Stimulated activated effector memory CD8-positive, alpha-beta T cell treated with anti-CD3 and anti-CD28 coated beads, Interleukin-12 subunit alpha, Interleukin-12 subunit beta, amount 100 ng/mL, for 72 hours (primary cell): Measurements from ENCODE around the gene CPA2.

Experiments used
- ATAC-seq: fragments of 150-1000 bp; cut with Tn5 transposase; 2 replicates; pipeline ENCODE4 v1.10.0; 2021
- DNase-seq, 2 donors: peaks; one replicate each; pipeline ENCODE4 v3.0.0; 2021 to 2022; ENCODE audit warnings: low spot score in 2 of 2
- H3K27ac Mint-ChIP-seq: one replicate; pipeline ENCODE4 v1.8.0; 2022; ENCODE audit warnings: mild to moderate bottlenecking, mixed read lengths
- H3K36me3 Mint-ChIP-seq: one replicate; pipeline ENCODE4 v1.8.0; 2022; ENCODE audit warnings: mild to moderate bottlenecking, mixed read lengths
- H3K4me1 Mint-ChIP-seq: one replicate; pipeline ENCODE4 v1.8.0; 2022; ENCODE audit warnings: mixed read lengths
- H3K4me3 Mint-ChIP-seq: one replicate; pipeline ENCODE4 v1.8.0; 2022; ENCODE audit warnings: mild to moderate bottlenecking, mixed read lengths
- H3K9me3 Mint-ChIP-seq: one replicate; pipeline ENCODE4 v1.8.0; 2022; ENCODE audit warnings: mixed read lengths

CPA2 gene

GRCh38 chr7:130272381-130273080 is 5.9 kb downstream of the CPA2 start:
- H3K4me1 Mint-ChIP-seq = peaks cover 17% of the 10 kb centered on the region
- no peaks in the 10 kb centered on the region for H3K36me3 Mint-ChIP-seq
- no peak overlapping the region for H3K4me3 Mint-ChIP-seq
- no peak for ATAC-seq
- H3K9me3 Mint-ChIP-seq = no peaks in the 10 kb centered on the region
- H3K27ac Mint-ChIP-seq = no peak overlapping the region
- DNase-seq = no peak

- DNase-seq (no peak), ATAC-seq (no peak)
- Mint-ChIP-seq H3K9me3 (no peaks in the 10 kb centered on the region), H3K4me1 (peaks cover 24% of the 10 kb centered on the region), H3K4me3 (no peak overlapping the region), H3K27ac (no peak overlapping the region), H3K36me3 (no peaks in the 10 kb centered on the region)
Observed at GRCh38 chr7:130273081-130273932, 6.6 kb downstream of the CPA2 start.

GRCh38 chr7:130273933-130274255 is 7.2 kb downstream of the CPA2 start:
- Mint-ChIP-seq H3K4me1 (peaks cover 24% of the 10 kb centered on the region), H3K9me3 (no peaks in the 10 kb centered on the region), H3K4me3 (no peak overlapping the region), H3K36me3 (no peaks in the 10 kb centered on the region), H3K27ac (no peak overlapping the region)
- DNase-seq (no peak), ATAC-seq (no peak)

GRCh38 chr7:130274296-130274695 is 7.6 kb downstream of the CPA2 start:
- DNase-seq (no peak), ATAC-seq (no peak)
- Mint-ChIP-seq H3K27ac (no peak overlapping the region), H3K4me3 (no peak overlapping the region), H3K36me3 (no peaks in the 10 kb centered on the region), H3K4me1 (peaks cover 24% of the 10 kb centered on the region), H3K9me3 (no peaks in the 10 kb centered on the region)

- DNase-seq (no peak), ATAC-seq (no peak)
- Mint-ChIP-seq H3K36me3 (no peaks in the 10 kb centered on the region), H3K4me3 (no peak overlapping the region), H3K4me1 (peaks cover 24% of the 10 kb centered on the region), H3K9me3 (no peaks in the 10 kb centered on the region), H3K27ac (no peak overlapping the region)
Observed at GRCh38 chr7:130274983-130275591, 8.4 kb downstream of the CPA2 start.

GRCh38 chr7:130275826-130276297 is 9.2 kb downstream of the CPA2 start:
- Mint-ChIP-seq H3K36me3 (no peaks in the 10 kb centered on the region), H3K4me1 (peaks cover 24% of the 10 kb centered on the region), H3K27ac (no peak overlapping the region), H3K9me3 (no peaks in the 10 kb centered on the region), H3K4me3 (no peak overlapping the region)
- ATAC-seq (no peak), DNase-seq (no peak)

GRCh38 chr7:130276796-130277762 is 10.4 kb downstream of the CPA2 start:
- DNase-seq (peak; percentile 3 to 54), ATAC-seq (peak; percentile 89)
- Mint-ChIP-seq H3K4me3 (peak overlapping the region; percentile 31), H3K27ac (peak overlapping the region; percentile 68), H3K4me1 (peaks cover 24% of the 10 kb centered on the region), H3K9me3 (no peaks in the 10 kb centered on the region), H3K36me3 (no peaks in the 10 kb centered on the region)

- H3K27ac Mint-ChIP-seq = peak overlapping the region; percentile 68
- DNase-seq (no peak), ATAC-seq (no peak)
- peak overlapping the region; percentile 31 for H3K4me3 Mint-ChIP-seq
- H3K36me3 Mint-ChIP-seq = no peaks in the 10 kb centered on the region
- no peaks in the 10 kb centered on the region for H3K9me3 Mint-ChIP-seq
- peaks cover 24% of the 10 kb centered on the region for H3K4me1 Mint-ChIP-seq
Observed at GRCh38 chr7:130277763-130278643, 11.3 kb downstream of the CPA2 start.

- no peak for DNase-seq
- H3K4me1 Mint-ChIP-seq = peaks cover 24% of the 10 kb centered on the region
- no peak overlapping the region for H3K4me3 Mint-ChIP-seq
- H3K36me3 Mint-ChIP-seq = no peaks in the 10 kb centered on the region
- no peaks in the 10 kb centered on the region for H3K9me3 Mint-ChIP-seq
- H3K27ac Mint-ChIP-seq = no peak overlapping the region
- no peak for ATAC-seq
Observed at GRCh38 chr7:130278860-130279259, 12.2 kb downstream of the CPA2 start.

GRCh38 chr7:130279286-130279685 is 12.6 kb downstream of the CPA2 start:
- no peak overlapping the region for H3K4me3 Mint-ChIP-seq
- H3K4me1 Mint-ChIP-seq = peaks cover 24% of the 10 kb centered on the region
- H3K9me3 Mint-ChIP-seq = no peaks in the 10 kb centered on the region
- H3K27ac Mint-ChIP-seq = no peak overlapping the region
- no peak for DNase-seq
- no peak for ATAC-seq
- no peaks in the 10 kb centered on the region for H3K36me3 Mint-ChIP-seq

GRCh38 chr7:130279906-130280305 is 13.2 kb downstream of the CPA2 start:
- no peak overlapping the region for H3K4me3 Mint-ChIP-seq
- H3K27ac Mint-ChIP-seq = no peak overlapping the region
- ATAC-seq = no peak
- no peaks in the 10 kb centered on the region for H3K9me3 Mint-ChIP-seq
- H3K36me3 Mint-ChIP-seq = no peaks in the 10 kb centered on the region
- no peak for DNase-seq
- H3K4me1 Mint-ChIP-seq = peaks cover 24% of the 10 kb centered on the region

GRCh38 chr7:130281260-130281659 is 14.6 kb downstream of the CPA2 start:
- DNase-seq (no peak), ATAC-seq (no peak)
- H3K9me3 Mint-ChIP-seq = no peaks in the 10 kb centered on the region
- peaks cover 19% of the 10 kb centered on the region for H3K4me1 Mint-ChIP-seq
- no peak overlapping the region for H3K27ac Mint-ChIP-seq
- H3K4me3 Mint-ChIP-seq = no peak overlapping the region
- H3K36me3 Mint-ChIP-seq = no peaks in the 10 kb centered on the region

- ATAC-seq (no peak), DNase-seq (no peak)
- Mint-ChIP-seq H3K27ac (no peak overlapping the region), H3K36me3 (no peaks in the 10 kb centered on the region), H3K4me1 (peaks cover 6% of the 10 kb centered on the region), H3K9me3 (no peaks in the 10 kb centered on the region), H3K4me3 (no peak overlapping the region)
Observed at GRCh38 chr7:130286881-130287280, 20.2 kb downstream of the CPA2 start.

GRCh38 chr7:130288168-130288567 is 21.5 kb downstream of the CPA2 start:
- no peak overlapping the region for H3K4me3 Mint-ChIP-seq
- H3K4me1 Mint-ChIP-seq = peaks cover 6% of the 10 kb centered on the region
- no peak overlapping the region for H3K27ac Mint-ChIP-seq
- ATAC-seq (no peak), DNase-seq (no peak)
- H3K36me3 Mint-ChIP-seq = no peaks in the 10 kb centered on the region
- no peaks in the 10 kb centered on the region for H3K9me3 Mint-ChIP-seq
